ENCODE data around the gene VCL. TPM values are rescaled to one million over a fixed set of nuclear protein-coding genes. Genes with fewer than 3 reads are reported as not detected.

The VCL gene
- total RNA-seq, 4 donors from 2014 or later, result 96.1 to 133 (median 120) TPM

GRCh38 chr10:74079028-74079935 lies 81.4 kb downstream of the VCL start:
- peaks cover 0 to 42% (median 13%) of the 10 kb centered on the region in 4 donors for H3K4me1 ChIP-seq
- H3K9me3 ChIP-seq, result no peaks in the 10 kb centered on the region
- in situ Hi-C loops (cut with MboI; ENCODE audit: low pct_ligation_motif_present in 1 of 4, low pct_unique_long_range_greater_than_20kb in 1 of 4, low sequenced_read_pairs in 3 of 4) (loop anchor here in 1 of 4 donors (25.0 kb wide), 1 partner anchor 192 kb away; no protein-coding TSS in a partner anchor), intact Hi-C loops (cut with DNase I; ENCODE audit: low total_unique reads) (no loop called here)
- no peak overlapping the region for H3K4me3 ChIP-seq
- peaks cover 0 to 17% (median 8%) of the 10 kb centered on the region in 4 donors for H3K36me3 ChIP-seq
- DNase-seq, result no peak
- TF ChIP-seq EP300 (IDR thresholded peaks at IDR 0.05; ENCODE audit: low read depth), result no peak
- no peak for TF ChIP-seq POLR2A (IDR thresholded peaks at IDR 0.05)
- TF ChIP-seq POLR2AphosphoS5 (IDR thresholded peaks at IDR 0.05), result no peak
- TF ChIP-seq CTCF (IDR thresholded peaks at IDR 0.05), result no peak
- WGBS, 2 donors (ENCODE audit: low coverage in 1 of 2), result 67 to 72% methylated on average over 4 of the region's 4 CpGs
- peak overlapping the region in 3 of 4 donors; percentile 23 to 40 (median 35) for H3K27ac ChIP-seq
- no peaks in the 10 kb centered on the region for H3K27me3 ChIP-seq

DNA sequence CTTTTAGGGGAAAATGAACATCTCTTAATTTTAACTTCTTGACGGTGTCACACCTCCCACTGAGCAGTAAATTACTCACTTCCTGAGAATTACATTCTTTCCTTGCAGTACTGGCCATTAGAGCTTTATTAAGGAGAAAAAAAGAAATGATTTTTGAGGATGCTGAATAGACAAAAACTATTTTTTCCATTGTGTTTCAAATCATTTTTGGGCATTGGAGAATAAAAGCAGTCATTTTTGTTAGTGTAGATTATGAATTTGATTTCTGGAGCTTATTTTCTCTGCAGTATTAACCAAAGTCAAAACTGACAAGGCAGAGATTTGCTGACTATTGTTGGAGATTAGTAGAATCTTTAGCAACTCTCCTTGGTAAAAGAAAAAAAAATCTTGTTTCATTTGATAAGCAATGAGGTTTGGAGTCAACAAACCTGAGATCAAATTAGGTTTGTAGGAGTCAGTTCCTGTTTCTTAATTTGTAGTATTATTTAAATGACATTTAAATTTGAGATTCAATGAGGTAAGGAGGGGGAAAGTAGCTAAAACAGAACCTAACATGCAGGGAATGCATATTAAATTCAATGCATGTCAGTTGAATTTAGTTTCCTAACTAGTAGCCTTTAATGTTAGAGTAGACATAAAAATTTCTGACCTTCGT lies 82.1 kb downstream of the VCL start:
- peak overlapping the region in 1 of 4 donors; percentile 23 for H3K27ac ChIP-seq
- TF ChIP-seq EP300 (IDR thresholded peaks at IDR 0.05; ENCODE audit: low read depth), result no peak
- no peak for TF ChIP-seq POLR2AphosphoS5 (IDR thresholded peaks at IDR 0.05)
- no peak for TF ChIP-seq CTCF (IDR thresholded peaks at IDR 0.05)
- no peak for TF ChIP-seq POLR2A (IDR thresholded peaks at IDR 0.05)
- 61 to 62% methylated on average over 2 of the region's 2 CpGs for WGBS, 2 donors (ENCODE audit: low coverage in 1 of 2)
- intact Hi-C loops (cut with DNase I; ENCODE audit: low total_unique reads), result loop anchor here (5.0 kb wide), 1 partner anchor 193 kb away; no protein-coding TSS in a partner anchor
- no peak for DNase-seq
- no peak overlapping the region for H3K4me3 ChIP-seq
- in situ Hi-C loops (cut with MboI; ENCODE audit: low pct_ligation_motif_present in 1 of 4, low pct_unique_long_range_greater_than_20kb in 1 of 4, low sequenced_read_pairs in 3 of 4), result loop anchor here in 3 of 4 donors (10.0 to 25.0 kb wide), 3 partner anchors 185 to 195 kb away; no protein-coding TSS in a partner anchor
- peaks cover 0 to 17% (median 5%) of the 10 kb centered on the region in 4 donors for H3K36me3 ChIP-seq
- H3K9me3 ChIP-seq, result no peaks in the 10 kb centered on the region
- H3K4me1 ChIP-seq, result peaks cover 0 to 42% (median 13%) of the 10 kb centered on the region in 4 donors
- H3K27me3 ChIP-seq, result no peaks in the 10 kb centered on the region

- peaks cover 0 to 13% (median 0%) of the 10 kb centered on the region in 4 donors for H3K36me3 ChIP-seq
- H3K9me3 ChIP-seq, result no peaks in the 10 kb centered on the region
- in situ Hi-C loops (cut with MboI; ENCODE audit: low pct_ligation_motif_present in 1 of 4, low pct_unique_long_range_greater_than_20kb in 1 of 4, low sequenced_read_pairs in 3 of 4), result loop anchor here in 3 of 4 donors (10.0 to 25.0 kb wide), 3 partner anchors 186 to 196 kb away; no protein-coding TSS in a partner anchor
- intact Hi-C loops (cut with DNase I; ENCODE audit: low total_unique reads), result loop anchor here (5.0 kb wide), 1 partner anchor 194 kb away; no protein-coding TSS in a partner anchor
- peaks cover 0 to 42% (median 13%) of the 10 kb centered on the region in 4 donors for H3K4me1 ChIP-seq
- TF ChIP-seq EP300 (IDR thresholded peaks at IDR 0.05; ENCODE audit: low read depth) (no peak), POLR2A (IDR thresholded peaks at IDR 0.05) (no peak), CTCF (IDR thresholded peaks at IDR 0.05) (peak; percentile 56 to 73 (median 64)), POLR2AphosphoS5 (IDR thresholded peaks at IDR 0.05) (no peak)
- no peak overlapping the region for H3K4me3 ChIP-seq
- DNase-seq, result peak; percentile 42
- 55 to 56% methylated on average over 4 of the region's 4 CpGs for WGBS, 2 donors (ENCODE audit: low coverage in 1 of 2)
- peak overlapping the region in 1 of 4 donors; percentile 31 for H3K27ac ChIP-seq
- no peaks in the 10 kb centered on the region for H3K27me3 ChIP-seq
These were observed 83.4 kb downstream of the VCL start for GRCh38 chr10:74081192-74081803.

Measured in transverse colon (tissue), 4 donors.